Aorta (tissue), 5 donors: Measurements from ENCODE around the gene EVA1B. TPM values are rescaled to one million over a fixed set of nuclear protein-coding genes. Genes with fewer than 3 reads are reported as not detected.

Experiments
- ATAC-seq: fragments of 200-7000 bp; cut with Tn5 transposase; one replicate; pipeline ENCODE4 v1.9.1; 2022; ENCODE audit warnings: moderate library complexity; ENCODE audit not compliant: low FRiP score
- DNase-seq, 2 donors: peaks; one replicate each; pipeline ENCODE4 v3.0.0-alpha.2; 2020
- H3K27ac ChIP-seq, 2 donors: one replicate each; pipeline ENCODE4 v1.5.1; 2013; ENCODE audit warnings: low read length in 2 of 2, mild to moderate bottlenecking in 2 of 2, moderate library complexity in 2 of 2, control low read depth in 1 of 2, inconsistent platforms in 1 of 2, low read depth in 1 of 2
- H3K27me3 ChIP-seq, 2 donors: one replicate each; pipeline ENCODE4 v1.6.1; 2013; ENCODE audit warnings: control low read depth in 1 of 2, low read length in 1 of 2, mild to moderate bottlenecking in 1 of 2, moderate library complexity in 1 of 2; ENCODE audit not compliant: insufficient read depth in 2 of 2, control insufficient read depth in 1 of 2
- H3K36me3 ChIP-seq, 2 donors: one replicate each; pipeline ENCODE4 v1.6.1; 2013; ENCODE audit warnings: control low read depth in 1 of 2, low read length in 1 of 2, mild to moderate bottlenecking in 1 of 2; ENCODE audit not compliant: insufficient read depth in 2 of 2, control insufficient read depth in 1 of 2
- H3K4me1 ChIP-seq, 2 donors: one replicate each; pipeline ENCODE4 v1.6.1; 2013; ENCODE audit warnings: low read length in 2 of 2, control low read depth in 1 of 2, mild to moderate bottlenecking in 1 of 2, moderate library complexity in 1 of 2; ENCODE audit not compliant: insufficient read depth in 2 of 2, control insufficient read depth in 1 of 2
- H3K4me3 ChIP-seq, 2 donors: one replicate each; pipeline ENCODE4 v1.5.1; 2013; ENCODE audit warnings: low read length in 2 of 2, control low read depth in 1 of 2, mild to moderate bottlenecking in 1 of 2
- H3K9me3 ChIP-seq: one replicate; pipeline ENCODE4 v1.6.1; 2013; ENCODE audit warnings: mild to moderate bottlenecking, low read length; ENCODE audit not compliant: control insufficient read depth
- WGBS, 2 donors: extraction: QIAGEN DNeasy Blood & Tissue Kit; methylation state at CpG; one replicate each; pipeline ENCODE4 v1.1.7; 2013; 5-methylcytosine and 5-hydroxymethylcytosine counted together
- intact Hi-C, 2 donors: fragments of 100-400 bp; cut with DNase I; formaldehyde crosslinking; loops; one replicate each; pipeline versions ENCODE4 v1.14.2 to v1.15.0; 2022
- polyA plus RNA-seq, 2 donors: library from polyadenylated mRNA; stranded (reverse); fragments of 200-250 nt; gene quantifications; one replicate each; pipeline ENCODE4 v1.2.3, GENCODE V29; 2013
- total RNA-seq, 2 donors: library from RNA; stranded (reverse); fragmentation: NEBNext Ultra II Directional; extraction: Animal tissue kit (Norgen Biotek cat#: 25700); gene quantifications; one replicate each; pipeline ENCODE4 v1.2.1, GENCODE V29; 2021
- donor health status: healthy with polysubstance abuse.
- donor health status: Bipolar disorder and iron deficiency.
- donor health status: DM: no; HTN: no; CAD: no.
- donor health status: DM: no; HTN: no; CAD: no.
- donor health status: DM: yes; HTN: yes; CAD: no.

EVA1B gene
- total and polyA plus RNA-seq, 4 donors: 38.2 to 165 (median 51.5) TPM

GRCh38 chr1:36350659-36351226, 27.3 kb upstream of the EVA1B start:
- Histone ChIP-seq H3K9me3 (no peaks in the 10 kb centered on the region), H3K36me3 (peaks cover 0 to 3% of the 10 kb centered on the region in 2 donors), H3K27me3 (no peaks in the 10 kb centered on the region), H3K4me3 (no peak overlapping the region), H3K27ac (peak overlapping the region; percentile 64 to 92), H3K4me1 (peaks cover 0 to 2% of the 10 kb centered on the region in 2 donors)
- ATAC-seq (peak; percentile 90), DNase-seq (peak; percentile 81 to 84)
- 1 to 3% methylated on average over 13 of the region's 13 CpGs for WGBS, 2 donors
- intact Hi-C loops: loop anchor here in 1 of 2 donors (5.0 kb wide), 1 partner anchor 37 kb away; the partner anchor contains the start of gene STK40

- no peaks in the 10 kb centered on the region for H3K9me3 ChIP-seq
- DNase-seq (peak in 1 of 2 donors; percentile 64), ATAC-seq (no peak)
- H3K27me3 ChIP-seq: no peaks in the 10 kb centered on the region
- peaks cover 0 to 4% of the 10 kb centered on the region in 2 donors for H3K36me3 ChIP-seq
- H3K27ac ChIP-seq: peak overlapping the region; percentile 64 to 92
- peaks cover 0 to 2% of the 10 kb centered on the region in 2 donors for H3K4me1 ChIP-seq
- intact Hi-C loops: loop anchor here in 1 of 2 donors (5.0 kb wide), 1 partner anchor 37 kb away; the partner anchor contains the start of gene STK40
- H3K4me3 ChIP-seq: no peak overlapping the region
- WGBS, 2 donors: 17 to 18% methylated on average over 15 to 16 of the region's 16 CpGs
Measured at GRCh38 chr1:36349839-36350238, 26.4 kb upstream of the EVA1B start.

GRCh38 chr1:36349241-36349671, 25.8 kb upstream of the EVA1B start:
- H3K36me3 ChIP-seq: peaks cover 0 to 3% of the 10 kb centered on the region in 2 donors
- intact Hi-C loops: no loop called here

GRCh38 chr1:36346741-36347370, 23.4 kb upstream of the EVA1B start:
- no peak for ATAC-seq
- H3K9me3 ChIP-seq: no peaks in the 10 kb centered on the region
- H3K4me3 ChIP-seq: no peak overlapping the region
- intact Hi-C loops: no loop called here
- H3K27me3 ChIP-seq: no peaks in the 10 kb centered on the region
- peaks cover 0 to 3% of the 10 kb centered on the region in 2 donors for H3K36me3 ChIP-seq
- peaks cover 0 to 2% of the 10 kb centered on the region in 2 donors for H3K4me1 ChIP-seq
- DNase-seq: no peak
- H3K27ac ChIP-seq: no peak overlapping the region
- WGBS, 2 donors: 88 to 89% methylated on average over 8 of the region's 8 CpGs

More at GRCh38 chr1:36349241-36349671, 25.8 kb upstream of the EVA1B start:
- Histone ChIP-seq H3K27ac (peak overlapping the region; percentile 64 to 92), H3K27me3 (no peaks in the 10 kb centered on the region), H3K4me1 (peaks cover 0 to 2% of the 10 kb centered on the region in 2 donors), H3K4me3 (no peak overlapping the region), H3K9me3 (no peaks in the 10 kb centered on the region)
- 62% methylated on average over 7 of the region's 7 CpGs for WGBS, 2 donors
- ATAC-seq: no peak
- no peak for DNase-seq

GRCh38 chr1:36345353-36345752, 21.9 kb upstream of the EVA1B start:
- Histone ChIP-seq H3K4me1 (no peaks in the 10 kb centered on the region), H3K36me3 (peaks cover 0 to 3% of the 10 kb centered on the region in 2 donors), H3K27ac (peak overlapping the region in 1 of 2 donors; percentile 4), H3K9me3 (no peaks in the 10 kb centered on the region), H3K4me3 (no peak overlapping the region), H3K27me3 (no peaks in the 10 kb centered on the region)
- no peak for DNase-seq
- 89 to 92% methylated on average over 7 of the region's 7 CpGs for WGBS, 2 donors
- intact Hi-C loops: no loop called here
- no peak for ATAC-seq

- Histone ChIP-seq H3K27me3 (no peaks in the 10 kb centered on the region), H3K36me3 (peaks cover 0 to 3% of the 10 kb centered on the region in 2 donors), H3K9me3 (no peaks in the 10 kb centered on the region), H3K27ac (no peak overlapping the region), H3K4me3 (no peak overlapping the region), H3K4me1 (no peaks in the 10 kb centered on the region)
- intact Hi-C loops: no loop called here
- 83 to 96% methylated on average over 8 of the region's 8 CpGs for WGBS, 2 donors
- DNase-seq (no peak), ATAC-seq (no peak)
Measured at GRCh38 chr1:36344395-36344680, 20.9 kb upstream of the EVA1B start.

- Histone ChIP-seq H3K4me1 (no peaks in the 10 kb centered on the region), H3K27ac (peak overlapping the region; percentile 23 to 91), H3K36me3 (peaks cover 0 to 3% of the 10 kb centered on the region in 2 donors), H3K9me3 (no peaks in the 10 kb centered on the region), H3K27me3 (no peaks in the 10 kb centered on the region), H3K4me3 (no peak overlapping the region)
- intact Hi-C loops: loop anchor here in 1 of 2 donors (2.0 kb wide), 1 partner anchor 77 kb away; no protein-coding TSS in a partner anchor
- ATAC-seq: no peak
- DNase-seq: no peak
- 91 to 92% methylated on average over 23 to 24 of the region's 24 CpGs for WGBS, 2 donors
Measured at GRCh38 chr1:36343651-36344394, 20.4 kb upstream of the EVA1B start.

GRCh38 chr1:36342426-36343185, 19.2 kb upstream of the EVA1B start:
- H3K27me3 ChIP-seq: no peaks in the 10 kb centered on the region
- H3K27ac ChIP-seq: peak overlapping the region in 1 of 2 donors; percentile 91
- no peaks in the 10 kb centered on the region for H3K9me3 ChIP-seq
- H3K4me1 ChIP-seq: no peaks in the 10 kb centered on the region
- ATAC-seq (peak; percentile 80), DNase-seq (peak; percentile 77 to 87)
- H3K36me3 ChIP-seq: peaks cover 0 to 3% of the 10 kb centered on the region in 2 donors
- no peak overlapping the region for H3K4me3 ChIP-seq
- intact Hi-C loops: loop anchor here (1.0 to 2.0 kb wide), 3 partner anchors 26 to 79 kb away; no protein-coding TSS in a partner anchor
- WGBS, 2 donors: 63 to 66% methylated on average over 10 of the region's 10 CpGs
